Peyer's patch (tissue), 4 donors: ENCODE results near the gene PTGER4.

Experiments
- POLR2A ChIP-seq, 2 donors: fragments of 450-650 bp; IDR thresholded peaks; one replicate each; pipeline ENCODE4 v1.5.1; 2017; ENCODE audit warnings: antibody characterized with exemption in 2 of 2, mild to moderate bottlenecking in 2 of 2, moderate library complexity in 2 of 2
- TF ChIP-seq, protein P1 (sequence below), 6 experiments: fragments of 450-650 bp in 4 of 6; fragments of 200-600 bp in 2 of 6; sonication (generic) in 1 of 6; IDR thresholded peaks; one replicate each; pipeline ENCODE4 v1.5.1; 2017 to 2019; ENCODE audit warnings: antibody characterized with exemption in 6 of 6, mild to moderate bottlenecking in 3 of 6, moderate library complexity in 1 of 6

DNA sequence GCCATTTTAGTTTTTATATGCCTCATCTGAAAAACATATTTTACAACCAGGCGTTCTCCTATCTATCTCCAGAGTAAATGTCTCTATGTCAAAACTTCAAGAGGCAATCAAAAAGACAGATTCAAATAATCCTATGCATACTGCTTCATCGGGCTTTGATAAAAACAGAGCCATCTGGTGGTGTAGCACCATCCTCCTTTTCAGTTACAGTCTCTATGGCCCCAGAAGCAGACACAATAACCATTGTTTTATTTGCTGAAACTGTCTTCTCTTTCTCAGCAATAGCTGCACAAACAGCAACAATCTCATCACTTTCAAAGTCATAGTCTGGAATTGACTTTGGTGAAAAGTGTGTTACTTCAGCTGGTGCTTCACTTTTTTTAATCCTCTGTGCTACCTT, 36.3 kb downstream of the PTGER4 start:
- TF ChIP-seq, protein P1, sequence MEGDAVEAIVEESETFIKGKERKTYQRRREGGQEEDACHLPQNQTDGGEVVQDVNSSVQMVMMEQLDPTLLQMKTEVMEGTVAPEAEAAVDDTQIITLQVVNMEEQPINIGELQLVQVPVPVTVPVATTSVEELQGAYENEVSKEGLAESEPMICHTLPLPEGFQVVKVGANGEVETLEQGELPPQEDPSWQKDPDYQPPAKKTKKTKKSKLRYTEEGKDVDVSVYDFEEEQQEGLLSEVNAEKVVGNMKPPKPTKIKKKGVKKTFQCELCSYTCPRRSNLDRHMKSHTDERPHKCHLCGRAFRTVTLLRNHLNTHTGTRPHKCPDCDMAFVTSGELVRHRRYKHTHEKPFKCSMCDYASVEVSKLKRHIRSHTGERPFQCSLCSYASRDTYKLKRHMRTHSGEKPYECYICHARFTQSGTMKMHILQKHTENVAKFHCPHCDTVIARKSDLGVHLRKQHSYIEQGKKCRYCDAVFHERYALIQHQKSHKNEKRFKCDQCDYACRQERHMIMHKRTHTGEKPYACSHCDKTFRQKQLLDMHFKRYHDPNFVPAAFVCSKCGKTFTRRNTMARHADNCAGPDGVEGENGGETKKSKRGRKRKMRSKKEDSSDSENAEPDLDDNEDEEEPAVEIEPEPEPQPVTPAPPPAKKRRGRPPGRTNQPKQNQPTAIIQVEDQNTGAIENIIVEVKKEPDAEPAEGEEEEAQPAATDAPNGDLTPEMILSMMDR (IDR thresholded peaks at IDR 0.05), result peak in 1 of 6 experiments; percentile 27
- no peak for TF ChIP-seq POLR2A (IDR thresholded peaks at IDR 0.05)
